Stimulated activated CD4-positive, alpha-beta T cell treated with anti-CD3 and anti-CD28 coated beads, Interleukin-12 subunit alpha, Interleukin-12 subunit beta, amount 100 ng/mL, for 24 hours (primary cell): ENCODE data around the gene NPTXR.
A peak's percentile ranks its signal among the peaks of the same experiment; 100 is the strongest.
"Not testable (repeated sequence)": the region's sequence is repeated elsewhere in the genome, so short reads cannot be mapped to it uniquely, and the experiment has no call there.

ENCODE experiments used
- DNase-seq, 2 experiments: peaks; one replicate each; pipeline ENCODE4 v3.0.0-alpha.2; 2020; ENCODE audit warnings: low read depth in 2 of 2

Gene NPTXR

DNA sequence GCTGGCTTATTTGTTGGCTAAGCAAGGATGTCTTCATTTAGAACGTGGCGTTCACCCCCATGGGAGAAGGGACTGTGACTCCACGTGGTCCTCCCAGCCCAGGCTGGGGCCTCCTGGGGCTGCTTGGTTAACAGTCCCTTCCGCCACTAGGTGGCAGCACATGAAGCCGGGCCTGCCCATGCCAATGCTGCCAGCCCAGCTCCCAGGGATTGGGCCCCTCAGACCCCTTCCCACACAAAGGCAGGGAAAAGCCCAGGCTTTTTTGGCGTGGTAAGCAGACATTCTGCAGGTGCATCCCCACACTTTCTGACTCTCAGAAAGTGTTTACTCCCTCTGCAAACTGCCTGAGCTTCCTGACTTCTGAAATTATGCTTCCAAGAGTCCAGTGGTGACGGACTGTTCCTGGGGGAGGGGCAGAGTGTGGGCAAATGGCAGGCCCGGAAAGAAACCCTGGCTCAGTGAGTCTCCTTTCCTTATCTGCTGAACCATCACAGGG, 25.1 kb upstream of the NPTXR start:
- peak; percentile 70 to 89 for DNase-seq

DNA sequence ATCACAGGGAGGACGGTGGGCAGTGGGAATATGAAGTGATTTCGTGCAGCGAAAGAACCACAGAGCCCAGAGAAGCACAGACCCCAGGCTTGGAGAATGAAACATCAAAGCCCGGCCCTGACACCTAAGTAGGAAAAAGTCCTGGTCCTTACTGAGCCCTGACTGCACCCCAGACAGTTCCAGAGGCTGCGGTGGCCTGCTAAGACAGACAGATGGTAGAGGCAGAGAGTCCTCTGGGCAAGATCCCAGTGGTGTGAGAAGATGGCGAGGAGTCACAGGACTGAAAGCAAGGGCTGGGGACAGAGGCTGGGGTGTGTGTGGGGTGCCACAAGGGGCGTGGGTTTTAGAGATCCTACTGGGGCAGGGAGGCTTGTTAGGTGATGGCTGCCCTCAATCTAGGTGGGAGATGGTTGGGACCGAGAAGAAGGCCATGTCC, 24.5 kb upstream of the NPTXR start:
- DNase-seq, result no peak

DNA sequence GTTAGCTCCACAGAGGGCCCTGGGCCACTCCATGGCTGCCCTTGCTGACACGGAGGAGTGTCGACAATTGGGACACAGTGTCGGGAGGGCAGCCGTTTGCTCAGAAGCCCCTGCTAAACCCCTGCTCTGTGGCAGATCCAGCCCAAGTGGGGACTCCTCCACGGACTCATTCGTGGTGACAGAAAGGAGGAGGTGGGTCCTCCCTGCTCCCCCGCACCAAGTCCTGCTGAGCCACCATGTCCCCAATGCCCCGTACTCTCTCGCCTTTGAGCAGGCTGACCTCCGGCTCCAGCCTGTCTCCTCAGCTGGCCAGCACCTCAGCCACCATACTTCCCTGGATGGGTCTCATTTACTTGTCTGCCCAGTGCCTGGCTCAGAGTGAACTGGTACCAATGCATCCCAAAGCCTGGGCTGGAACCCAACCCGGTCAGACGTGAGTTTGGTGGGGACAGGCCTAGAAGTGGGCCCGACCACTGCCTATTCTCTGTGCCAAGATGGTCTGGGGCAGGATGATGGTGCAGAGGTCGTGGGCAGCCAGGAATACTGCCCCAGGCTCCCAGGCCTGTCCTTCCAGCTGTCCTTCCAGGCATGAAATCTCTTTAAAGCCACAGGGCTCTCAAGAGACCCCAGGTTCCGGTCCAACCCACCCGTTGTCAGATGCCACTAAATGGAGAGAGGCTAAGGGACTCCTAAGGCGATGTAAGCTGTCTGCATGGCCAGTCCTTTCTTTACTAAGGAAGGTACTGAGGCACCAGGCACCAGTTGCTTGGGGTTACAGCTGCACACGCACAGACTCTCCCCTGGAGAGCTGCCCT, 23.9 kb upstream of the NPTXR start:
- no peak for DNase-seq

DNA sequence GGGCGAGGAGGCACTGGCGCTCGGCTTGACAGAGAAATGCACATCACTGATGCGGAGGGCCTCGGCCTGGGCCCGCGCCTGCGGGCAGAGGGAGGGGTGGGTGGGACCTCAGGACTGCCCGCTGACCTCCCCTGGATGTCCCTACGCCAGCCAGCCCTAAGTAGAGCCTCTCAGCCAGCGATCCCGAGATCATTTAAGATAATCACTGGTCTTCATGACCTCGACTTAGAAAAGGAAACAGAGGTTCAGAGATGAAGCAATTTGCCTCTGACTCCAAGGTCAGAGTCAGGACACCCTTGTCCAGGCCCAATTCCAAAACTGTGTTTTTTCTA, 23.3 kb upstream of the NPTXR start:
- no peak for DNase-seq

DNA sequence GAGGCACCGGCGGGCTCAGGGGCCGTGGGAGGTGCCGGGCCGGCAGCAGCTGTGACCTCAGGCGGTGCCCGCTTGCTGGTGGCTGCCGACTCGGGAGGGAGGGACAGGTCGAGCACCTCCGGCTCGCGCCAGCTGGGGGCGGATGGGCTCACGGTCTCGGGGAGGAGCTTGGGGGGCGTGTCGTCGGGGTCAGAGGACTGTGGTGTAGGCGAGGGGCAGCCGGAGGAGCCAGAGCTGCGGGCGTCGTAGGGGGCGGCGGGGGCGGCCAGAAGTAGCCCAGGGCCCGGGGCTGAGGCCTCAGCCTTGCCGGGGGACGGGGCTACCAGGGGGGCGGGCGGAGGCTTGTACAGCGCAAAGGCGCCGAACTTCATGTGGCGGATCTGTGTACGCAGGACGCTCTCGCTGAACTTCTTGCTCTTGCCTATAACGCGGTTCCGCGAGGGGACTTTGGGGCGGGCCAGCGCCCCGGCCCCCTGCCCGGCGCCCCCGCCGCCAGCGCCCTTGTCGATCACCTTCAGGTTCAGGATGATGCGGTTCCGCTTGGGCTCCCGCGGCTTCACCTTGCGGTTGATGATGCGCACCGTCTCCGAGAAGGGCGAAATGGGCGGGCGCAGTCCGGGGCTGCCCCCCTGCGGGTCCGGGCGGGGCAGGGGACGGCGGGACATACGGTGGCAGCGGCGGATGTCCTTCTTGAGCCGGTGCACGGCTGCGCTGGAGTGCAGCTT, 22.7 kb upstream of the NPTXR start:
- no peak for DNase-seq

DNA sequence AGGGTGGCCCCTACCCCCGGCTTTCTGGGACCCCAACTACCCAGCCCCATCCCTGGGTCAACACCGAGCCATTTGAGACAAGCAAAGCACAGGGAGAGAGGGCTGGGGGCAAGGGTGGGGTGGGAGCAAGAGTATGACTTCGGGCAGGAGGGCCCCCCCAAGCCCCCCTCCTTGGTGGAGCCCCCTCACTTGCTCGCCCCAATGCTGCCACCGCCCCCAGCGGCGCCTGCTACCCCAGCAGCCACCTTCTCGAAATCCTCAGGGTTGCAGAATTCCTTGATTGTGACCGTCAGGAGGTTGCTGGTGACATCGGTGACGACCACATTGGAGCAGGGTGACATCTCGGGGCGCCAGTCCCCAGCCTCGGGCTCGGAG, 22.2 kb upstream of the NPTXR start:
- DNase-seq, result no peak

DNA sequence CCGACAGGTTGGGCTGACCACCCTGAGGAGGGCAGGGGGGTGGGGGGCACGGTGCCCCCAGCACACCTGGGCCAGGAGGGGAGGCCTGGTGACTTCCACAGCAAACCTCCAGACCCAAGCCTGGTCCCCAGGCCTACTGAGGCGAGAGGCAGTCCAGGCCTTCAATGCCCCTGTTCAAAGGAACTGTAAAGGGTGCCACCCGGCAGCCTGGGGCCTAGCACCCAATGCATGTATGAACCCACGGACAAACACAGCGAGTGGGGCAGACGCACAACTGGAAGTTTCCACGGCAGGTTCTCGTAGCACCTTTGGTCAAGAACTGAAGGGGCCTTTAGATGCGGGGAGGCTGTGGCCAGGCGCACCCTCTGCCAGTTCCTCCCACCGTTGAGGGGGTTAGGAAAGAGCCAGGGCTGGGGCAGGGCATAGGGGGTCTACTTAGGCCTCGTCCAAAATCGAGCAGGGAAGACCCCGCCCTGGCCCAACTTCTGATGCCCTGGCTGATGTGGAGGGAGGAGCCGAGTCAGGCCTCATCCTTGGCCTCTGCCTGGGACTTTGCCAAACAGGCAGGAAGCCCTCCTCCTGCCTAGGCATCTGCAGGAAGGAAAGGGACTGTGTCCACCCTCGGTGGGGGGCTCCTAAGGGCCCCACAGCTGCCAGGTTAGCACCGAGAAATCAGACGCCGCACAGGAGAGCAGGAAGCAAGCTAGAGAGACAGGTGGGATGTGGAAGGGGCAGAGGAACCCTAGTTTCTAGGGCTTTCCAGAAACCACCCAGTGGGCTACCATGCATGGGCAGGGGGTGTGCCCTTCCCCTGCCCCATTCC, 21.6 kb upstream of the NPTXR start:
- DNase-seq, result no peak

DNA sequence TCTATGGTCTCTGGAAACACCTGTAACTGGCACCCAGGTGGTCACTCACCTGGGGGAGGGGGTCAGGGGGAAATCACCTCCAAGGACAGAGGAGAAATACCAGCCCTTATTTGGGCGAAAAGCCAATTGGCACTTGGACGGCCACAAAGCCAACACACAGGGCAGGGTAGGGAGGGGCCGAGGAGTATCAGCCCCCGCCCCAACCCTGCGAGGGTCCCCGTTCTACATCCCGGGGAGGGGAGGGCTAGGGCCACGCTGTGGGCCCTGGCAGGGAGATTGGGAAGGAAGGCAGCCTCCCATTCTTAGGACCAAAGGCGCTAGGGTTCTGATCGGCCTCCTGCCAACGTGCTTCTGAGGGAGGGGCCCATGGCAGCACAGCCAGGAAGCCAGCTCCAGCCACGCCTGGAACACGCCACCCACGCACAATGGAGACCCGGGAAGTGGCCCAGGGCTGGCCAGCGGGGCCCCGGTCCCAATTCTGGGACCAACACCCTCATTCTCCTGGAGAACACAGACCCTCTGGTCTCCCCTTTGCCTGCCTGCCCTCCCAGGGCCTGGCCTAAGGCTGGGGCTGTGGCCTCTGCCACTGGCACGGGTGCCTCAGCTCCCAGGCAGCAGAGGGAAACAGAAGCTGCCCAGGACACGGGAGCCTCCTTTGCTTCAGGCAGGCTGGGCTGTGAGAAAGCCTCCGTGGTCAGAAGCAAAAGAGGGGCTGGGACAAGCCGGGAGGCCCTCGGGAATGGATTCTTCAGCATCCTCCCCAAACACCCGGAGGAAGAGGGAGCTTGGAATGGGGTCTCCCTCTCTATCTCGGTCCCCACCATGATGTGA, 20.7 kb upstream of the NPTXR start:
- DNase-seq, result no peak

DNA sequence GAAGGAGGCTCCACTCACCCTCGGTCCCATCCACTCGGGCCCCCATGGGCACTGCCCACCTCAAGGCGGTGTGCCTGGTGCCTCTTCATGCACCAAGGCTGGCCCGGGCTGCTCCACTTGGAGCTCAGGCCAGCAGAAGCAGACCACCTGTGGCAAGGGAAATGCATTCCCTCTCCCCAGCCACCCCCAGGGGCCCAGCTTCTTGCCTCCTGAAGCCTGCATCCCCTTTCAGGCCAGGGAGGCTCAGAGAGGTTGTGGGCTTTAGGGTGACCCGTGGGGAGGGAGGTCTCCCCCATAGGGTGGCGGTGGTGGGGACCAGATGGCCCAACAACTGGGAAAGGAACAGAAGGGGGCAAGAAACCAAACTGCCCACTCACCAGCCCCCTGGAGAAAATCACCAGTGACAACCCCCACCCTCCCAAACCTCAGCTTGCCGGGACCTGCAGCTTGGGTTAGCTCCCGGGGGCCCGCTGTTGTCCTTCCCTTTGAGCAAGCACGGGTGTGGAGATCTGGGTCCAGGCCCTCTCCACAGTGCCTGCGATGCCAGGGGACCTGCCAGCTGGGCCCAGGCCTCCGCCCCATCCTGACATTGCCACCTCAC, 19.8 kb upstream of the NPTXR start:
- DNase-seq, result no peak

DNA sequence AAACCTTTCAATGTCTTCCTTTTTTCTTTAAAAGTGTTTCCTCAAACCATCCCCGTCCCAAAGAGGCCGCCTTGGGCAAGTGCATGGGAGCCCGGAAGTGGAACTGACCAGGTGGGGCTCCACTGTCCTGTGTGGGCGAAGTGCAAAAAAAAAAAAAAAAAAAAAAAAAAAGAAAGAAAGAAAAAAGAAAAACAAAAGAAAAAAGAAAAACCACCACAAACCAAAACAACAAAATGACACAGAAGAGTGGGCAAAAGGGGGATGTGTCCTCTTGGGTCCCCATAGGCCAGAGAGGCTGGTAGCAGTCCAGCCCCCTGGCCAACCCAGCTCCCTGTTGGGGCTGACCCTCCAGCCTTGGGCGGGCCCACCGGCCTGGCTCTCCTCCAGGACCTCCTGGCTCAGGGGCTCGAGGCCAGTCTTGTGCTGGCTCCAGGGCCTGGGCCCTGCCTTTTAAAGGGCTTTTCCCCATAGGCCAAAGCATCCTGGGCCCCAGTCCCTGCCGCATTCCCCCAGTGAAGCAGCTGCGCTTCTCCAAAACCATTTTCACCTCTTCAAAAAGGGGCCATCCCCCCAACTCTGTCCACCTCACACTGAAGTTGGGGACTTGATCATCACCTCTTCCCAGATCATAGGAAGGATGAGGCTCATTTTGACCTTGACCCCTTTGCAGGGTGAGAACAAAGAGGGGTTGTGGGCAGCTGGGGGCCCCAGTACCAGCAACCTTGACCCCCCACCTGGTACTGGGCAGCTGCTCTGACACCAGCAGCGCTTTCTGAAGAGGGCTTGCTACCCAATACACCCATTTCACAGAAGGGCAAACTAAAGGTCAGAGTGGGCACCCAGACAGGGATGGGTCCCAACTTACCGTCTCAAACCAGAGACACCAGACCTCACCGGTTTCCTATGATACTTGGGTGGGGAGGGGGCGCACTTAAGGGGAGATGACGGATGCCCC, 18.8 kb upstream of the NPTXR start:
- no peak for DNase-seq

DNA sequence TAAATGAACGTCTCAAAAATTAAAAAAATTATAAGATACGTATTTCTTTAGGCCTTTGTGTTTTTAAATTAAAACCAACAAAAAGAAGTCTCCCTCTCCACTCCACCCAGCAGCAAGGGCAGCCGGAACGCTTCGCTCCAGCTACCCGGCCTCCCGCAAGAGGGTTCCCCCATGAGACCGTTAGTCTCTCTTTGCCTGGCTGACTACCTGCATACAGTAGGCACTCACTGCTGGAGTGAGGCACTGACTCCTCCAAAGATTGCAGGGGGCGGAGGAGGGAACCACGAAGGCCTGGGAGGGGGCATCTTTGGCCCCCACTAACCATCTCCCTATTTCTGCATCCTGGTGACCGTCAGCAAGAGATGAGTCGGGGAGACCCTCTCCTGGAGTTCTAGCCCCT, 18.1 kb upstream of the NPTXR start:
- no peak for DNase-seq

DNA sequence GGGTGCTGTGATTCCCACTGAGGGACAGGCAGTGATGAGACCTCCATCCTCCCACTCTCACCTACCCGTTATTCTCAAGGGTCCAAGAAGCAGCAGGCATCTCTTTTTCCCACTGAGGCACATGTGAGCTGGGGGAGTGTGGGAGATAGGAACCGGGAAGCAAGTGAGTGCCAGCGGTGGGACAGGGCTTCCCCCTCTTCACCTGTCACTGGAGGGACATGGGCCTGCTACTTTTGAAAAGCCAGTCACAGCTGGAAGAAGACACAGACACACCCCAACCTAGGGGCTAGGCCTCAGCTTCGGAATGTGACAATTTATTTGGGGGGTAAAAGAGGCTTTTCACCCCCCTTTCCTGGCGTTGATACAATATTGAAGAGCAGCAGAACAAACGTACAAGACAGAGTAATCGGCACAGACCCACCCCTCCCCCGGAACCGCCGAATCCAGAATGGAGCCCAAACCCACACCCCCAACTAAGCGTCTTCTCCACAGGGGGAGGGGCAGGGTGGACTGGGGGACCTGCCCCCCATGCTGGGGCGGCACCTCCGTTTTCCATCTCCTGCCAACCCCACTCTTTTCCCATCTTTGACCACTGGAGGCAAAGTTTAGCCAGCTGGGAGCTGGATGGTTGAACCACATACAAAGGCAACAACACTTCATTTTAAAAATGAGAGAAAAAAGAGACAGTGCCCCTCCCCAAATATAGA, 17.5 kb upstream of the NPTXR start:
- no peak for DNase-seq

DNA sequence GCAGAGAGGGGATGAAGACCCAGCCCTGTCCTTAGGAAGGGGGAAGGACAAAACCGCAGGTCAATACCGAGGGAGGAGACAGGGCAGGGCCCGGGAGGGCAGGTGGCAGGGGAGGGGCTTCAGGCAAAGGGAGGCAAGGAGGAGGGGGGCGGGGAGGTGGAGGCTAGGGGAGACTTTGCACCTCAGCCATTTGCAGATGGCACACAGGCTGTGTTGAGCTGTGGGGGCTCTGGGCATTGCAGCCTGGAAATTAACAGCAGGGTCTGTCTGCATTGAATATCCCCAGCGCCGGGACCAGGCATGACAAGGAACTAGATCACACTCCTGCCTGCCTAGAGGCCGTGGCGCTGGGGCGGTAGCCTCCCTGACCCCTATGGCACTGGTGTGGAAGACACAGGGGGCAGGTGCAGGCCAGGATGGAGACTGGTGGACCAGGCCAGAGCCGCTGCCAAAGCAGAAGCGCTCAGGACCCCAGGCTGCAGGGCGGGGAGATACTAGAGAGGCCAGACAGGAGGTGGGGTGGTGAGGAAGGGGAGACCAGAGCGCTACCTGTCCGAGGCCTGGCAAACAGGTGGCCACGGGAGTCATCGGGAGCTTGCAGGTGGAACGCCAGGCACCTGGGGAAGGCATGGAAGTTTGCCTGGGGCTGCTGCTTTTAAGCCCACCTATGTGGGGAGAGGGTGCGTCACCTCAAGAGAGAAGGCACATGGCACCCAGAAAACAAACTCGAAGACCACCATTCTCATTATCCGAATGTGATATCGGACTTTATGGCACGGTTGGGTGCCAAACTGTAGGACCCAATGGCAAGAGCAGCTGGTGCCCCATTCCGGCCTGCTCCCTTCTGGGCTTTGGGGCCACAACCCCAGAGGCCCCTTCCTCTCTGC, 16.7 kb upstream of the NPTXR start:
- no peak for DNase-seq

DNA sequence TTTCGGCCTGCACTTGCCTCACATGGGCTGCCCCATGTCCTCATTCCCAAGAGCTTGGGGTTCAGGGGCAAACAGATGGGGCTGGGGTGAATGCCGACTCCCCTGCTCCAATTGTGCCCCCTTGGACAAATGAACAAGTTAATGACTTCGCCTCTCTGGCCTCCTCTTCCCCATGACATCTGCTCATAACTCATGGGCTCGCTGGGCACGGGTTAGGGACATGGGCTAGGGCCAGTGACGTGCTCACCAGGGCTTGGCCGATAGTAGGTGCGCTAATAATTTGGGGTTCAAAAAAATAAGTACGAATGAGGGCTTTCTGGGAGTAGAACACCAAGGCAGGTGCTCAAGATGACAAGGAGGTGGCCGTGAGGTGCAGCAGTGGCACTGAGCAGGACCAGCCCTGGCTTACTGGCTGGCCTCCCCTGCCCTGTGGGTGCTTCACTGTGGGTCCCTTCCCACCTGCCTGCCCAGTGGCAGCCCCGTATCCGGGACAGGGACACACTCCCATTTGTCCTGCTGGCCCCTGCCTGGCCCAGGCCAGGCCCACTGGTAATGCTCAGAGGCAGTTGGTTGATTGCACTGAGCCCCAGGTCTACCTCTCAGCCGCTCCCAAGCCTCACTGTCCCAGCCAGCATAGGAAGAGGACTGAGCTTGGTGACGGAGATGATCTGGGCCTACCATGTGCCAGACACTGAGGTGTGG, 15.9 kb upstream of the NPTXR start:
- DNase-seq, result no peak

DNA sequence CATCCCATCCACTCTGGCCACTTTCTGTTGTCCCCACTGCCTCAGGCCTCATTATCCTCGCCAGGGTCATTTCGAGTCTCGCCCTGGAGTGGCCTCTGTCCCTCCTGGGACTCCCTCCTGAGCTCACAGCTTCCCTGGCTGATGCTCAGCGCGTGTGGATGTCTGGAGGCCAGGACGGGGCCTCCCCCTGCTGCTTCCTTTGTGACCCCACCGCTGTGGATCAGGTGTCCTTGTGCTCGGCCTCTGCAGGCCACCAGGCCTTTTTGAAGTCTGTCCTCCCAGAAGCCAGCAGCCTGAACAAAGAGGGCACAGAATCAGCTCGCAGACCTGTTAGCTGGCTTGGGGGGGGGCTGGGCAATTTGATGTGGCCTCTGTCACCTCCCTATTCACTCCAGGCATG, 14.7 kb upstream of the NPTXR start:
- DNase-seq, result no peak

DNA sequence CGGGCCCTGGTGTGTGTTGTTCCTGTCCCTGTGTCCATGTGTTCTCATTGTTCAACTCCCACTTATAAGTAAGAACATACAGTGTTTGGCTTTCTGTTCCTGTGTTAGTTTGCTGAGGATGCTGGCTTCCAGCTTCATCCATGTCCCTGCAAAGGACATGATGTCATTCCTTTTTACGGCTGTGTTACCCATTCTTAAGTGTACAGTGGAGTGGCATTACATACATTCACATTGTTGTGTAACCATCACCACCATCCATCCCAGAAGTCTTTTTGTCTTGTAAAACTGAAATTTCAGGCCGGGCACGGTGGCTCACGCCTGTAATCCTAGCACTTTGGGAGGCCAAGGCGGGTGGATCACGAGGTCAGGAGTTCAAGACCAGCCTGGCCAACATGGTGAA, 10.6 kb upstream of the NPTXR start:
- not testable (repeated sequence) for DNase-seq

DNA sequence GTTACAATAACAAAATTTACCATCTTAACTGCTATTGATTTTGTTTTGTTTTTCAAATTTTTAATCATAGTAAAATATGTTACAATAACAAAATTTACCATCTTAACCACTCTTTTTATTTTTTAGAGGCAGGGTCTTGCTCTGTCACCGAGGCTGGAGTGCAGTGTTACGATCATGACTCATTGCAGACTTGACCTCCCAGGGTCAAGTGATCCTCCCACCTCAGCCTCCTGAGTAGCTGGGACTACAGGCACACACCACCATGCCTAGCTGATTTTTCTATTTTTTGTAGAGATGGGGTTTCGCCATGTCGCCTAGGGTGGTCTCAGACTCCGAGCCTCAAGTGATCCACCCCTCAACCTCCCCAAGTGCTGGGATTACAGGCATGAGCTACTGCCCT, 10.1 kb upstream of the NPTXR start:
- not testable (repeated sequence) for DNase-seq

DNA sequence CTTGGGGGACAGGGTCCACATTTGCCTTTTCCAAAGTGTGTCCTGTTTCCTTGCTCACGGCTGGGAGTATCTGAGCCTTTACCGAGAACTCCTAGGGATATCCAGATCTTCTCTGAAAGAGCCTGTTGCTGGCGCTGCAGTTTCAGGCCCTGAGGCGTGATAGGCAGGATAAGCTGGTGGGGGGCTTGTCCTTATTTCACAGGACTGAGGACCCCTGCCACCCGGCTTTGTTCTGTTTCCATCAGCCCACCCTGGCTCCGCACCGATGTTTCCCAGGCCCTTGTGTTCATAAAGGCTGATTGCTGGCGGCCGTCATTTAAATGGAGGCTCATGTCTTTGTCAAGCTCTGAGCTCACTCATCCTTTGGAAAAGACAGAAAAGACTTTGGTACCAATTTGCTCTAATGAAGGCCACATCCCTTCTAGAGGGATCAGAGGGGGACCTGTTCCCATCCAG, 9.4 kb upstream of the NPTXR start:
- DNase-seq, result no peak
